ENCODE measurements around the gene VSIG8.
A peak's percentile ranks its signal among the peaks of the same experiment; 100 is the strongest.

VSIG8 gene

GRCh38 chr1:159828581-159829272, 33.7 kb downstream of the VSIG8 start:
- no peak for DNase-seq (ENCODE audit: low read depth)
- H3K4me3 ChIP-seq (ENCODE audit: low read depth, low read length), result no peak overlapping the region
- TF ChIP-seq POLR2A (IDR thresholded peaks at IDR 0.05; ENCODE audit: extremely low read depth, insufficient read length) (no peak), MAX (IDR thresholded peaks at IDR 0.05; ENCODE audit: low read depth, low read length) (no peak), MYC (IDR thresholded peaks at IDR 0.05; ENCODE audit: low read depth, low read length) (no peak), CTCF (IDR thresholded peaks at IDR 0.05; ENCODE audit: low read depth, low read length) (no peak)

DNA sequence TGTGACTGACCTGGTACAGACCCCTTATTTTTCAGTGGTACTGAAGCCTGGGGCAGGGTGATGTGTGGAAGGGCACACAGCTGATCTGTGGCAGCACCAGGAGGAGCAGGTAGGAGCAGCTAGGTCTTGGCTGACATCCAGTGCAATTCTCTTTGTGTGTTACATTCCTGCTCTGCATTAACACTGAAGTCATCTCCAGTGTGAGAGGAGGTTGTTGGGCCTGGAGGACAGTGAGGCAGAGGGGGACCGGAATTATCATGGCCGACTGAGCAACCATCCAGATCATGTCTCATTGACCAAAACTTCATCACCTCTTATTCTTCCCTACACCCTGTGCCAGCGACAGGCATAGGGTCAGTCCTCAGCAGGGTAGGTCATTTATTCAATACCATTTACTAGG, 34.3 kb downstream of the VSIG8 start:
- TF ChIP-seq MYC (IDR thresholded peaks at IDR 0.05; ENCODE audit: low read depth, low read length), result no peak
- TF ChIP-seq MAX (IDR thresholded peaks at IDR 0.05; ENCODE audit: low read depth, low read length), result no peak
- no peak for TF ChIP-seq CTCF (IDR thresholded peaks at IDR 0.05; ENCODE audit: low read depth, low read length)
- no peak for TF ChIP-seq POLR2A (IDR thresholded peaks at IDR 0.05; ENCODE audit: extremely low read depth, insufficient read length)
- H3K4me3 ChIP-seq (ENCODE audit: low read depth, low read length), result no peak overlapping the region

DNA sequence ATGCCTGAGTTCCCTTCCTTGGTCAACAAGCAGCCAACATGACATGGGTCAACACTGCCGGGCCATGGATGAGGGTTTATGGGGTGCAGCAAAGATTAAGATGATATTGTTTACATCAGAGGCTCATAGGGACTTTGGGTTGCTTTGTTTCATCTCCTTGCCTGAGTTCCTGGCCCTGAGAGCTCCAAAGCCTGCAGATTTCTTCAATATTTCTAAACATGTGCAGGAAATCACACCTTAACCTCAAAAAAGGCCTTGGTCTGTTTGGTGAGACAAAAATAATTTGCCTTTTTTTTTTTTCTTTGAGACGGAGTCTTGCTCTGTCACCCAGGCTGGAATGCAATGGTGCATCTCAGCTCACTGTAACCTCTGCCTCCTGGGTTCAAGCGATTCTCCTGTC, 34.9 kb downstream of the VSIG8 start:
- TF ChIP-seq CTCF (IDR thresholded peaks at IDR 0.05; ENCODE audit: low read depth, low read length) (no peak), MAX (IDR thresholded peaks at IDR 0.05; ENCODE audit: low read depth, low read length) (no peak)
- no peak overlapping the region for H3K4me3 ChIP-seq (ENCODE audit: low read depth, low read length)
- DNase-seq (ENCODE audit: low read depth), result no peak

More for the DNA sequence above, 34.3 kb downstream of the VSIG8 start:
- DNase-seq (ENCODE audit: low read depth), result no peak

GRCh38 chr1:159827102-159827490, 35.4 kb downstream of the VSIG8 start:
- DNase-seq (ENCODE audit: low read depth), result no peak
- TF ChIP-seq MYC (IDR thresholded peaks at IDR 0.05; ENCODE audit: low read depth, low read length) (no peak), POLR2A (IDR thresholded peaks at IDR 0.05; ENCODE audit: extremely low read depth, insufficient read length) (no peak)
- H3K4me3 ChIP-seq (ENCODE audit: low read depth, low read length), result no peak overlapping the region

DNA sequence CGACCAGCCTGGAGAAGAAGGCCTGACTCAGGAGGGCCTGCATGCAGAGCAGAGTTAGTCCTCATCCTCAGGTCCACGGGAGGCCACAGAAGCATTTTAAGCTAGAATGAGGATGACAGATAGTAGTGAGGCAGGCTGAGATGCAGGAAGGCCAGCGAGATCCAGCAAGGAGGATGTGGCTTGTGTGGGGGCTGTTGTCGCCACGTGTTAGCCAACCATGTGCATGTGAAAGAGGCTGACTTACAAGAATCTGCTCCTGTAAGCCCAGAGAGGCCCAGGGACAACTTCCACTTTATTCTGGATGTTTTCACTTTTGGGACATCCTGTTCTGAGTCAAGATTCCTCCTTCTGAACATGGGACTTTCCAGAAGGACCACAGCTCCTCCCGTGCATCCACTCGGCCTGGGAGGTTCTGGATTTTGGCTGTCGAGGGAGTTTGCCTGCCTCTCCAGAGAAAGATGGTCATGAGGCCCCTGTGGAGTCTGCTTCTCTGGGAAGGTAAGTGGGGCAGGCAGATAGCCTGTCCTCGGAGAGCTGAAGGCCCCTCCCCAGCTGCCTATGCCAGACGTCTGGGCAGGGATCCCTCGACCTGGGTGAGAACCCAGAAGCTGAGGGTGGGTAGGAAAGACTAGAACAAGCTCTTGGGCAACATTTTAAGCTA, 35.9 kb downstream of the VSIG8 start, which contains the start of gene SLAMF8:
SLAMF8 (plus strand) TSS at position 433 of the 661 bp plus-strand sequence; CDS start at position 459, 26 bp downstream.
- H3K4me3 ChIP-seq (ENCODE audit: low read depth, low read length), result no peak within 1 kb of the TSS
- TF ChIP-seq MYC (IDR thresholded peaks at IDR 0.05; ENCODE audit: low read depth, low read length) (peak; percentile 95), POLR2A (IDR thresholded peaks at IDR 0.05; ENCODE audit: extremely low read depth, insufficient read length) (no peak), CTCF (IDR thresholded peaks at IDR 0.05; ENCODE audit: low read depth, low read length) (no peak), MAX (IDR thresholded peaks at IDR 0.05; ENCODE audit: low read depth, low read length) (peak; percentile 98)
- peak; percentile 85 for DNase-seq (ENCODE audit: low read depth)

DNA sequence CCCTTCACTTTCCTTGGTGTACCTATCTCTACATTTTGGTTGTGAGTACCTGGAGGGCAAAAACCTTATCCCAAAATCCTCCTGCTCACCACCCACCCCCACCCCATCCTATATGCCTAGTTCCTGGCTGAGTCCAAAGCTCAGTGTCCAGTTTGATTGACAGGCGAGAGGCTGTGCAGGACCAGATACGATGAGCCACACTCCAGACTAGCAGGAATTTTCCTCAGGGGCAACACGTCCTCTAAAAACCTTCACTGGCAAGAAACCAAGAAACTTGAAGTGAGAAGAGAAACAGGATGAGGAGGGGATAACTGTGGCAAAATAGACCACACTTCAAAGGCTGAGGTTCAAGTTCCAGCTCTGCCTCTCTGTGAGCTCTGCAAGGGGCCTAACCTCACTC, 36.9 kb downstream of the VSIG8 start:
- no peak overlapping the region for H3K4me3 ChIP-seq (ENCODE audit: low read depth, low read length)
- DNase-seq (ENCODE audit: low read depth), result no peak
- no peak for TF ChIP-seq MYC (IDR thresholded peaks at IDR 0.05; ENCODE audit: low read depth, low read length)
- TF ChIP-seq CTCF (IDR thresholded peaks at IDR 0.05; ENCODE audit: low read depth, low read length), result no peak
- TF ChIP-seq POLR2A (IDR thresholded peaks at IDR 0.05; ENCODE audit: extremely low read depth, insufficient read length), result no peak
- no peak for TF ChIP-seq MAX (IDR thresholded peaks at IDR 0.05; ENCODE audit: low read depth, low read length)
